HAP-1 (cell line): ENCODE data around the gene ZP4.
"Not testable (repeated sequence)": the region's sequence is repeated elsewhere in the genome, so short reads cannot be mapped to it uniquely, and the experiment has no call there.

ENCODE experiments used
- DNase-seq, 2 experiments: peaks; one replicate each; pipeline ENCODE4 v3.0.0-alpha.2; 2016 to 2020; ENCODE audit warnings: low spot score in 2 of 2
- H3K27me3 ChIP-seq: fragments of 250-450 bp; sonication (Bioruptor Pico); 2 replicates; pipeline ENCODE4 v1.5.1; 2020; ENCODE audit warnings: low read depth, mild to moderate bottlenecking, moderate library complexity
- H3K36me3 ChIP-seq: fragments of 250-450 bp; sonication (Bioruptor Pico); replicated peaks from 2 replicates; pipeline ENCODE4 v1.5.1; 2020; ENCODE audit warnings: mild to moderate bottlenecking
- H3K4me1 ChIP-seq: fragments of 250-450 bp; sonication (Bioruptor Pico); 2 replicates; pipeline ENCODE4 v1.5.1; 2020; ENCODE audit warnings: mild to moderate bottlenecking
- H3K4me3 ChIP-seq: fragments of 250-450 bp; sonication (Bioruptor Pico); 2 replicates; pipeline ENCODE4 v1.5.1; 2020; ENCODE audit warnings: mild to moderate bottlenecking, moderate library complexity
- H3K9me3 ChIP-seq: fragments of 250-450 bp; sonication (Bioruptor Pico); 2 replicates; pipeline ENCODE4 v1.5.1; 2020; ENCODE audit warnings: mild to moderate bottlenecking, moderate library complexity
- in situ Hi-C: fragments of 300-500 bp; cut with MboI; formaldehyde crosslinking; loops from 3 replicates; pipeline ENCODE4 v1.14.3; 2020; ENCODE audit warnings: low sequenced_read_pairs, inconsistent platforms, mixed read lengths

ZP4 gene

GRCh38 chr1:237867380-237867888 lies 23.3 kb downstream of the ZP4 start:
- Histone ChIP-seq H3K9me3 (no peaks in the 10 kb centered on the region; the same call in none of the 2 replicates), H3K4me3 (no peak overlapping the region), H3K4me1 (peaks cover 26% of the 10 kb centered on the region), H3K27me3 (no peaks in the 10 kb centered on the region), H3K36me3 (no peaks in the 10 kb centered on the region)
- in situ Hi-C loops = no loop called here
- DNase-seq = peak; percentile 65 to 78

GRCh38 chr1:237864338-237865244 lies 26.1 kb downstream of the ZP4 start:
- H3K27me3 ChIP-seq = no peaks in the 10 kb centered on the region
- H3K36me3 ChIP-seq = no peaks in the 10 kb centered on the region
- peak; percentile 50 to 87 for DNase-seq
- H3K4me1 ChIP-seq = peaks cover 26% of the 10 kb centered on the region
- in situ Hi-C loops = no loop called here
- H3K4me3 ChIP-seq = no peak overlapping the region
- H3K9me3 ChIP-seq = no peaks in the 10 kb centered on the region; the same call in none of the 2 replicates

DNA sequence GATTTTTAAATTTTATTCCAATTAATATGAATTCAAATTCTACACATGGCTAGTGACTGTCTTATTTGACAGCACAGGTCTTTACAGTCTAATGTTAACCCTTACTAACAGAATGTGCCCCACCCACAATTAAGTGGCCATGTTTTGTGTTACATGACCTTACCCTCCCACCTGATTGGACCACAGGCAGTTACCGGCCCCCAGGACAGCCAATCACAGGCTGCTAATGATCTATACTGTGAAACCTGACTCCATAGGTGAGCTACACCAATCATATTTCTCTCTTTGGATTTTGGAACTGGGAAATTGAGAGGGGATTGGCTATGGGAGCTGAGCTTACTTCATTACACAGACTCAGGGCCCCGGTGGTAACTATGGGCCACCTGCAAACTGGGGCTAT lies 27.5 kb downstream of the ZP4 start:
- no peaks in the 10 kb centered on the region for H3K36me3 ChIP-seq
- H3K27me3 ChIP-seq = no peaks in the 10 kb centered on the region
- in situ Hi-C loops = no loop called here
- DNase-seq = no peak
- H3K4me1 ChIP-seq = peaks cover 26% of the 10 kb centered on the region
- H3K9me3 ChIP-seq = no peaks in the 10 kb centered on the region; the same call in 1 of the 2 replicates
- no peak overlapping the region for H3K4me3 ChIP-seq

- peaks cover 15% of the 10 kb centered on the region for H3K4me1 ChIP-seq
- DNase-seq = no peak
- H3K4me3 ChIP-seq = no peak overlapping the region
- no peaks in the 10 kb centered on the region for H3K27me3 ChIP-seq
- in situ Hi-C loops = no loop called here
- no peaks in the 10 kb centered on the region for H3K36me3 ChIP-seq
- H3K9me3 ChIP-seq = no peaks in the 10 kb centered on the region; the same call in 1 of the 2 replicates
Measured at GRCh38 chr1:237861944-237862343, 28.8 kb downstream of the ZP4 start.

- Histone ChIP-seq H3K4me3 (no peak overlapping the region), H3K27me3 (no peaks in the 10 kb centered on the region), H3K9me3 (no peaks in the 10 kb centered on the region), H3K36me3 (no peaks in the 10 kb centered on the region), H3K4me1 (peaks cover 2% of the 10 kb centered on the region; the same call in 1 of the 2 replicates)
- in situ Hi-C loops = no loop called here
- no peak for DNase-seq
Measured at GRCh38 chr1:237858992-237859391, 31.7 kb downstream of the ZP4 start.

DNA sequence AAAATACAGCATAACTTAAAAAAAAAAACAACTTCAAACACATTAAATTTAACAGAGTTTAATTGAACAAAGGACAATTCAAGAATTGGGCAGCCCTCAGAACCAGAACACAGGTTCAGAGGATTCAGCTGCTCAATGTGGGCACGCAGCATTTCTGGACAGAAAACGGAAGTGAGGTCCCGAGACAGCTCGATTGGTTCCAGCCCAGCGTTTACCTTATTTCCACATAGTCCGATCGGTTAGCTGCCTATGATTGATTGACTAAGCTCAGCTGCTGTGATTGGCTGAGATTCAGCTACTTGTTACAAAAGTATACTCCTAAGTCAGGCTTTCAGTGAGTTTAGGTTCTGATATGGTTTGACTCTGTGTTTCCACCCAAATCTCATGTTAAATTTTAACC lies 33.3 kb downstream of the ZP4 start:
- DNase-seq = no peak
- Histone ChIP-seq H3K4me3 (no peak overlapping the region), H3K36me3 (no peaks in the 10 kb centered on the region), H3K4me1 (no peaks in the 10 kb centered on the region), H3K9me3 (no peaks in the 10 kb centered on the region), H3K27me3 (no peaks in the 10 kb centered on the region)
- in situ Hi-C loops = no loop called here

- no peaks in the 10 kb centered on the region for H3K27me3 ChIP-seq
- no peak overlapping the region for H3K4me3 ChIP-seq
- DNase-seq = no peak
- no peaks in the 10 kb centered on the region for H3K36me3 ChIP-seq
- H3K9me3 ChIP-seq = no peaks in the 10 kb centered on the region
- H3K4me1 ChIP-seq = no peaks in the 10 kb centered on the region
- in situ Hi-C loops = no loop called here
Measured at GRCh38 chr1:237852342-237852741, 38.4 kb downstream of the ZP4 start.

DNA sequence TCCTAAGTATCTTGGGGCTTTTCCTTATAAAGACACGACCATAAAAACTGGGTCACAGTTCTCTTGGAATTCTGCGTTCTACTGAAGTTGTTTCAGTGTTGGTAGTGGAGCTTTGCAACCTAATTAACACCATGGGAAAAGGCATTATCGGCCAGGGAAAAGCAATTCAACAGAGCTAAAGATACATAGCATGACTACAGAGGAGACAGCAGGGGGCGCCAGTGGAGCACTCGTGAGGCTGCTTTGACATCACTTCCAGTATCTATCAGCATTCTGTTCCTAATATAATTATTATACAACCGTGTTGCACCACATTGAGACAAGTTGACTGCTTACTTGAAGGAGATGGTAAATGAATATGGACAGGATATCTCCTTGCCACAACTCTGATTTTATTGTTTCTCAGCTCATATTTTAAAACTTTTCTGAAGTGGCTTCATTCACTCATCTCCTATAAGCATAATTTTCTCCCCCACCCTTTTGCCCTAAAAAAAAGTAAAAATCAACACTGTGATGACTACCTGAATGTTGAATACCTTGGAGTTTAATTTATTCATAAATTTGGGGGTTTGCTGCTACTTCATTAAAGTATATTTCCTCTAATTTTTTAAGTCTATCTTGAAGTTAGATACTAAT lies 39.4 kb downstream of the ZP4 start:
- H3K4me3 ChIP-seq = no peak overlapping the region
- no peaks in the 10 kb centered on the region for H3K9me3 ChIP-seq
- in situ Hi-C loops = no loop called here
- no peaks in the 10 kb centered on the region for H3K27me3 ChIP-seq
- no peaks in the 10 kb centered on the region for H3K4me1 ChIP-seq
- H3K36me3 ChIP-seq = no peaks in the 10 kb centered on the region
- peak; percentile 66 to 88 for DNase-seq

GRCh38 chr1:237843516-237843915 lies 47.2 kb downstream of the ZP4 start:
- H3K4me3 ChIP-seq, in situ Hi-C loops, H3K27me3 ChIP-seq, H3K36me3 ChIP-seq, H3K9me3 ChIP-seq, DNase-seq, H3K4me1 ChIP-seq: not testable (repeated sequence)

GRCh38 chr1:237841485-237841884 lies 49.2 kb downstream of the ZP4 start:
- in situ Hi-C loops = no loop called here

GRCh38 chr1:237838904-237839534 lies 51.7 kb downstream of the ZP4 start:
- H3K9me3 ChIP-seq = no peaks in the 10 kb centered on the region
- H3K36me3 ChIP-seq = no peaks in the 10 kb centered on the region; the same call in 1 of the 2 replicates
- H3K4me3 ChIP-seq = no peak overlapping the region
- in situ Hi-C loops = no loop called here
- H3K27me3 ChIP-seq = no peaks in the 10 kb centered on the region
- H3K4me1 ChIP-seq = peaks cover 18% of the 10 kb centered on the region
- no peak for DNase-seq

More at GRCh38 chr1:237841485-237841884, 49.2 kb downstream of the ZP4 start:
- no peaks in the 10 kb centered on the region for H3K27me3 ChIP-seq
- H3K4me1 ChIP-seq = no peaks in the 10 kb centered on the region
- no peak overlapping the region for H3K4me3 ChIP-seq
- no peaks in the 10 kb centered on the region for H3K9me3 ChIP-seq
- no peaks in the 10 kb centered on the region for H3K36me3 ChIP-seq
- no peak for DNase-seq

DNA sequence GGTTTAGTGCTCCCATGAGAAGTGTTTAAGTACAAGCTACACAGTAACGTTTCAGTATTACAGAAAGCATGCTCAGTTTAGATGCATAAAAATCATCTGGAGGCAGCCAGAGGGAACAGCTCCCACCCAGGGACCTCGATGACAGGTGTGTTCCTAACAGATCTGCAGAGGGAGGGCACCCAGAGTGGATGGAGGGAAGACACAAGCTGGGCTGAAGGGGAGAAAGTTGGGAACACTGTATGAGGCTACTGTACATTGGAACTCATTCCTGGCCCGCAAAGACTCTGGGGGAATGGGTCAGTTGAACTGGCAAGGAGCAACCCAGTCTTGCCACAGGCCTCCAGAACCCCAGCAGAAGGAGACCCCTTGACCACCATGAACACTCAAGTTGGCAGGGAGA lies 52.4 kb downstream of the ZP4 start:
- in situ Hi-C loops = no loop called here
- no peak for DNase-seq
- no peaks in the 10 kb centered on the region; the same call in 1 of the 2 replicates for H3K36me3 ChIP-seq

GRCh38 chr1:237834461-237834860 lies 56.3 kb downstream of the ZP4 start:
- Histone ChIP-seq H3K27me3 (no peaks in the 10 kb centered on the region), H3K36me3 (no peaks in the 10 kb centered on the region; the same call in 1 of the 2 replicates), H3K4me1 (peaks cover 36% of the 10 kb centered on the region), H3K4me3 (no peak overlapping the region), H3K9me3 (no peaks in the 10 kb centered on the region)
- in situ Hi-C loops = no loop called here
- no peak for DNase-seq

More for the DNA sequence above, 52.4 kb downstream of the ZP4 start:
- Histone ChIP-seq H3K9me3 (no peaks in the 10 kb centered on the region), H3K4me1 (peaks cover 24% of the 10 kb centered on the region), H3K27me3 (no peaks in the 10 kb centered on the region), H3K4me3 (no peak overlapping the region)
